Measurements from ENCODE around the gene PDE11A.

DNA sequence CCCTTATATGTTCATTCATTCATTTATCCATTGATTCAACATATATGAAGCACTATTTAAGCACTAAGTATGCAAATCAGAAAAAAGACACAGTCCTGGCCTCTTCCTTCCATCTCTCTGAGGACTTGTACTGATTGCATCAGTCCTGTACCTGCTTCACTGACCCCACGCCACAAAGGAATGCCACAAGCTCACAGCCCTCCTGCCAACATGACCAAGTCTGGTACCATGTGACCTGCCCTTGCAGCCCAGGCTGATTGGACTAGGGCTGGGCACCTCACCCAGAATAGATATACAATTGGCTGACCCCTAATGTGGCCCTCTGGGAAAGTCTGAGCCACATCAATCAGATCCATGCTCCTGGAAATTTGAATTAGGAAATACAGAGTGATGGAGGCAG is 483.4 kb downstream of the PDE11A start:
- TF ChIP-seq, protein P1, sequence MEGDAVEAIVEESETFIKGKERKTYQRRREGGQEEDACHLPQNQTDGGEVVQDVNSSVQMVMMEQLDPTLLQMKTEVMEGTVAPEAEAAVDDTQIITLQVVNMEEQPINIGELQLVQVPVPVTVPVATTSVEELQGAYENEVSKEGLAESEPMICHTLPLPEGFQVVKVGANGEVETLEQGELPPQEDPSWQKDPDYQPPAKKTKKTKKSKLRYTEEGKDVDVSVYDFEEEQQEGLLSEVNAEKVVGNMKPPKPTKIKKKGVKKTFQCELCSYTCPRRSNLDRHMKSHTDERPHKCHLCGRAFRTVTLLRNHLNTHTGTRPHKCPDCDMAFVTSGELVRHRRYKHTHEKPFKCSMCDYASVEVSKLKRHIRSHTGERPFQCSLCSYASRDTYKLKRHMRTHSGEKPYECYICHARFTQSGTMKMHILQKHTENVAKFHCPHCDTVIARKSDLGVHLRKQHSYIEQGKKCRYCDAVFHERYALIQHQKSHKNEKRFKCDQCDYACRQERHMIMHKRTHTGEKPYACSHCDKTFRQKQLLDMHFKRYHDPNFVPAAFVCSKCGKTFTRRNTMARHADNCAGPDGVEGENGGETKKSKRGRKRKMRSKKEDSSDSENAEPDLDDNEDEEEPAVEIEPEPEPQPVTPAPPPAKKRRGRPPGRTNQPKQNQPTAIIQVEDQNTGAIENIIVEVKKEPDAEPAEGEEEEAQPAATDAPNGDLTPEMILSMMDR (IDR thresholded peaks at IDR 0.05; ENCODE audit: control extremely low read depth in 1 of 3, insufficient read depth in 1 of 3, low read depth in 1 of 3, low read length in 3 of 3): no peak
- no peak for TF ChIP-seq CHD1 (IDR thresholded peaks at IDR 0.05; ENCODE audit: low read depth, low read length)
- TF ChIP-seq POLR2AphosphoS5 (IDR thresholded peaks at IDR 0.05; ENCODE audit: low read depth, low read length): no peak
- TF ChIP-seq POLR2A (IDR thresholded peaks at IDR 0.05; ENCODE audit: control extremely low read depth in 1 of 2, low read depth in 2 of 2, low read length in 2 of 2): no peak
- no peak for TF ChIP-seq EZH2 (IDR thresholded peaks at IDR 0.05; ENCODE audit: low read depth, low read length, severe bottlenecking)
- TF ChIP-seq CBX5 (IDR thresholded peaks at IDR 0.05; ENCODE audit: low read depth, low read length): no peak

Measured in H1 (cell line).